GM12878 (cell line): ENCODE results near the gene PCSK6.

ENCODE experiments used
- CEBPZ ChIP-seq: fragments of 150-350 bp; IDR thresholded peaks from 2 replicates; pipeline ENCODE4 v1.6.1; 2016; ENCODE audit warnings: low read depth, low read length
- EP300 ChIP-seq, 2 experiments: fragments of 150-350 bp in 1 of 2; IDR thresholded peaks; 2 replicates each; pipeline ENCODE4 v1.6.1; 2011 to 2012; ENCODE audit warnings: low read depth in 2 of 2, low read length in 2 of 2, borderline replicate concordance in 1 of 2, improper control_type of control experiment in 1 of 2, inconsistent platforms in 1 of 2; ENCODE audit not compliant: control insufficient read depth in 1 of 2
- POLR2A ChIP-seq: IDR thresholded peaks from 2 replicates; pipeline ENCODE4 v1.6.1; 2011; ENCODE audit warnings: low read depth, mild to moderate bottlenecking, low read length
- ZNF384 ChIP-seq: IDR thresholded peaks from 2 replicates; pipeline ENCODE4 v1.6.1; 2012; ENCODE audit warnings: low read depth, mild to moderate bottlenecking, low read length, improper control_type of control experiment, borderline replicate concordance

GRCh38 chr15:101315736-101316135 is 173.8 kb downstream of the PCSK6 start:
- TF ChIP-seq POLR2A (no peak), CEBPZ (no peak), EP300 (IDR thresholded peaks at IDR 0.05; ENCODE audit: borderline replicate concordance in 1 of 2, control insufficient read depth in 1 of 2, low read depth in 2 of 2, low read length in 2 of 2) (no peak), ZNF384 (no peak)
